H1 (cell line): Measurements from ENCODE around the gene PRRT2. TPM values are rescaled to one million over a fixed set of nuclear protein-coding genes. Genes with fewer than 3 reads are reported as not detected.
A peak's percentile ranks its signal among the peaks of the same experiment; 100 is the strongest.

Source experiments
- CTCF ChIA-PET: fragments of 300-600 bp; sonication (Branson Sonifier 250); formaldehyde crosslinking; loops from one replicate; lab custom pipeline; 2021; ENCODE audit not compliant: partially characterized antibody; lab: Charles Lee
- POLR2A ChIA-PET: fragments of 300-600 bp; sonication (Branson Sonifier 250); formaldehyde crosslinking; loops from one replicate; lab custom pipeline; 2021; ENCODE audit warnings: inconsistent platforms; ENCODE audit not compliant: partially characterized antibody; lab: Charles Lee
- DNase-seq, 2 experiments: peaks; one replicate each; pipeline versions ENCODE4 v3.0.0 to v3.0.0-alpha.2; 2010 to 2022; ENCODE audit warnings: low spot score in 2 of 2, low read depth in 1 of 2, mixed read lengths in 1 of 2
- FAIRE-seq: peaks from 2 replicates; lab custom pipeline; 2011; peaks lifted over from hg19 to GRCh38; lab: Jason Lieb, UNC
- H2AFZ ChIP-seq: 2 replicates; pipeline ENCODE4 v1.8.1; 2012; ENCODE audit warnings: low read length, inconsistent platforms
- H2AK5ac ChIP-seq: 2 replicates; pipeline ENCODE4 v1.6.1; 2013; ENCODE audit warnings: low read depth, low read length
- H2BK120ac ChIP-seq: replicated peaks from 2 replicates; pipeline ENCODE3; 2013; ENCODE audit warnings: low read depth, low read length, inconsistent platforms
- H2BK12ac ChIP-seq: 2 replicates; pipeline ENCODE4 v1.6.1; 2013; ENCODE audit warnings: low read depth, low read length
- H2BK15ac ChIP-seq: 2 replicates; pipeline ENCODE4 v1.6.1; 2013; ENCODE audit warnings: low read length
- H2BK20ac ChIP-seq: 2 replicates; pipeline ENCODE4 v1.6.1; 2013; ENCODE audit warnings: low read length
- H2BK5ac ChIP-seq: 2 replicates; pipeline ENCODE4 v1.6.1; 2013; ENCODE audit warnings: low read depth, low read length
- H3K14ac ChIP-seq: 2 replicates; pipeline ENCODE4 v1.6.1; 2013; ENCODE audit warnings: inconsistent platforms; ENCODE audit not compliant: insufficient read length
- H3K18ac ChIP-seq: 2 replicates; pipeline ENCODE4 v1.6.1; 2013; ENCODE audit warnings: low read length; ENCODE audit errors: extremely low read depth
- H3K23ac ChIP-seq: 2 replicates; pipeline ENCODE4 v1.6.1; 2013; ENCODE audit warnings: inconsistent platforms; ENCODE audit not compliant: insufficient read length
- H3K23me2 ChIP-seq: 2 replicates; pipeline ENCODE4 v1.6.1; 2013; ENCODE audit warnings: low read depth, low read length
- H3K27ac ChIP-seq: 2 replicates; pipeline ENCODE4 v1.6.1; 2011; ENCODE audit warnings: low read depth, low read length, inconsistent platforms
- H3K27me3 ChIP-seq, 4 experiments: replicated peaks in 1 of 4; 1 replicate in 1 of 4; 2 replicates in 3 of 4; pipeline versions ENCODE4 v1.6.1 to v1.8.1; 2011 to 2013; ENCODE audit warnings: low read length in 3 of 4, mild to moderate bottlenecking in 3 of 4, inconsistent platforms in 2 of 4, mixed read lengths in 2 of 4, moderate library complexity in 1 of 4; ENCODE audit not compliant: control insufficient read depth in 3 of 4, insufficient read depth in 3 of 4; ENCODE audit errors: extremely low read depth in 1 of 4
- H3K36me3 ChIP-seq, 4 experiments: 2 replicates each; pipeline versions ENCODE4 v1.6.1 to v1.8.1; 2011 to 2013; ENCODE audit warnings: mild to moderate bottlenecking in 4 of 4, low read length in 3 of 4, moderate library complexity in 2 of 4, control low read depth in 1 of 4, inconsistent platforms in 1 of 4; ENCODE audit not compliant: insufficient read depth in 4 of 4, control insufficient read depth in 2 of 4
- H3K4ac ChIP-seq: replicated peaks from 2 replicates; pipeline ENCODE3; 2013; ENCODE audit warnings: low read length, low read depth, mixed read lengths, inconsistent platforms; ENCODE audit not compliant: insufficient read length
- H3K4me1 ChIP-seq, 4 experiments: replicated peaks in 1 of 4; 1 replicate in 1 of 4; 2 replicates in 3 of 4; pipeline versions ENCODE4 v1.6.1 to v1.8.1; 2011 to 2013; ENCODE audit warnings: low read length in 3 of 4, inconsistent platforms in 2 of 4, mixed read lengths in 1 of 4; ENCODE audit not compliant: insufficient read depth in 4 of 4, control insufficient read depth in 3 of 4
- H3K4me2 ChIP-seq, 2 experiments: 2 replicates each; pipeline versions ENCODE4 v1.6.1 to v1.8.1; 2011 to 2013; ENCODE audit warnings: low read depth in 2 of 2, low read length in 2 of 2, control low read depth in 1 of 2, inconsistent platforms in 1 of 2, mild to moderate bottlenecking in 1 of 2; ENCODE audit not compliant: insufficient read depth in 1 of 2
- H3K4me3 ChIP-seq, 4 experiments: fragments of 200-600, 300-600 bp in 1 of 4; sonication (generic), shearing (Covaris generic), sonication (Bioruptor Twin) in 1 of 4; 2 replicates each; pipeline versions ENCODE4 v1.5.1 to v1.8.1; 2011 to 2016; ENCODE audit warnings: low read length in 4 of 4, low read depth in 3 of 4, control low read depth in 2 of 4, inconsistent platforms in 2 of 4, mild to moderate bottlenecking in 2 of 4, mixed read lengths in 1 of 4, moderate library complexity in 1 of 4; ENCODE audit not compliant: insufficient read depth in 2 of 4; ENCODE audit errors: extremely low read depth in 1 of 4
- H3K56ac ChIP-seq: replicated peaks from 2 replicates; pipeline ENCODE3; 2013; ENCODE audit warnings: low read depth, mild to moderate bottlenecking, mixed read lengths, low read length, inconsistent platforms; ENCODE audit not compliant: insufficient read length
- H3K79me1 ChIP-seq: 2 replicates; pipeline ENCODE4 v1.6.1; 2013; ENCODE audit warnings: low read depth, low read length, control low read depth
- H3K79me2 ChIP-seq, 2 experiments: 2 replicates each; pipeline versions ENCODE4 v1.6.1 to v1.8.1; 2012 to 2013; ENCODE audit warnings: low read length in 2 of 2, mild to moderate bottlenecking in 2 of 2, inconsistent platforms in 1 of 2; ENCODE audit not compliant: insufficient read depth in 2 of 2, control insufficient read depth in 1 of 2
- H3K9ac ChIP-seq, 4 experiments: replicated peaks in 1 of 4; 1 replicate in 1 of 4; 2 replicates in 3 of 4; pipeline versions ENCODE4 v1.6.1 to v1.8.1; 2011 to 2013; ENCODE audit warnings: low read depth in 3 of 4, low read length in 3 of 4, control low read depth in 2 of 4, mild to moderate bottlenecking in 2 of 4, moderate library complexity in 2 of 4, inconsistent platforms in 1 of 4; ENCODE audit errors: extremely low read depth in 1 of 4
- H3K9me3 ChIP-seq, 2 experiments: 2 replicates each; pipeline versions ENCODE4 v1.6.1 to v1.8.1; 2012 to 2013; ENCODE audit warnings: mild to moderate bottlenecking in 2 of 2, moderate library complexity in 2 of 2, control low read depth in 1 of 2, inconsistent platforms in 1 of 2, low read depth in 1 of 2, low read length in 1 of 2, mixed read lengths in 1 of 2; ENCODE audit not compliant: insufficient read depth in 2 of 2
- H4K20me1 ChIP-seq, 2 experiments: replicated peaks in 1 of 2; 2 replicates each; pipeline versions ENCODE3 to v1.8.1; 2011 to 2013; ENCODE audit warnings: inconsistent platforms in 2 of 2, low read length in 2 of 2, mild to moderate bottlenecking in 1 of 2; ENCODE audit not compliant: insufficient read depth in 2 of 2, control insufficient read depth in 1 of 2
- H4K5ac ChIP-seq: 2 replicates; pipeline ENCODE4 v1.6.1; 2013; ENCODE audit warnings: low read length, low read depth, mixed read lengths, inconsistent platforms; ENCODE audit not compliant: insufficient read length
- H4K8ac ChIP-seq: 2 replicates; pipeline ENCODE4 v1.8.0; 2013; ENCODE audit warnings: mild to moderate bottlenecking, moderate library complexity, low read length, inconsistent platforms; ENCODE audit not compliant: insufficient read depth; ENCODE audit errors: extremely low read depth
- H4K91ac ChIP-seq: replicated peaks from 2 replicates; pipeline ENCODE3; 2013; ENCODE audit warnings: low read length, mixed read lengths, inconsistent platforms; ENCODE audit not compliant: insufficient read length
- BACH1 ChIP-seq: IDR thresholded peaks from 2 replicates; pipeline ENCODE4 v1.6.1; 2012; ENCODE audit warnings: low read length, improper control_type of control experiment
- CEBPB ChIP-seq: IDR thresholded peaks from 2 replicates; pipeline ENCODE4 v1.6.1; 2012; ENCODE audit warnings: low read depth, low read length
- CTBP2 ChIP-seq: IDR thresholded peaks from 2 replicates; pipeline ENCODE4 v1.7.0; 2011; ENCODE audit warnings: borderline replicate concordance, mild to moderate bottlenecking, moderate library complexity, mixed read lengths, low read length; ENCODE audit not compliant: insufficient read depth, insufficient read length
- MAX ChIP-seq: IDR thresholded peaks from 2 replicates; pipeline ENCODE4 v1.6.1; 2012; ENCODE audit warnings: inconsistent platforms
- NRF1 ChIP-seq: IDR thresholded peaks from 2 replicates; pipeline ENCODE4 v1.6.1; 2011; ENCODE audit warnings: mild to moderate bottlenecking, low read depth, low read length, improper control_type of control experiment
- RBBP5 ChIP-seq: IDR thresholded peaks from 2 replicates; pipeline ENCODE4 v1.7.1; 2012; ENCODE audit warnings: low read depth, mild to moderate bottlenecking, inconsistent platforms, low read length, moderate library complexity, borderline replicate concordance
- SIRT6 ChIP-seq: IDR thresholded peaks from one replicate; pipeline ENCODE4 v1.7.1; 2012; ENCODE audit warnings: low read length, inconsistent platforms
- SIX5 ChIP-seq: IDR thresholded peaks from 2 replicates; pipeline ENCODE4 v1.6.1; 2011; ENCODE audit warnings: mild to moderate bottlenecking, low read depth, low read length
- TAF1 ChIP-seq: IDR thresholded peaks from 2 replicates; pipeline ENCODE4 v1.6.1; 2011; ENCODE audit warnings: mild to moderate bottlenecking, low read depth, low read length
- WGBS, 2 experiments: shearing (Covaris generic) in 1 of 2; methylation state at CpG; one replicate each; pipeline versions ENCODE4 v1.1.6 to v1.1.7; 2013 to 2015; ENCODE audit warnings: low lambda C conversion rate in 2 of 2, mixed read lengths in 2 of 2, inconsistent platforms in 1 of 2, low coverage in 1 of 2, missing lambda C conversion rate in 1 of 2; ENCODE audit not compliant: insufficient replicate concordance in 2 of 2, insufficient coverage in 1 of 2, insufficient read length in 1 of 2; ENCODE audit errors: extremely low coverage in 1 of 2, missing lambda C conversion rate in 1 of 2; 5-methylcytosine and 5-hydroxymethylcytosine counted together
- polyA plus RNA-seq, 7 experiments: library from polyadenylated mRNA; depleted of rRNA in 3 of 7; stranded (reverse) in 5 of 7; unstranded in 2 of 7; fragments of >200 nt in 5 of 7; fragments of 200-250 nt in 2 of 7; gene quantifications; 1 replicate in 5 of 7; 2 replicates in 1 of 7; 4 replicates in 1 of 7; pipeline versions ENCODE4 v1.2.1 to v1.2.3, GENCODE V29; 2011 to 2013; ENCODE audit warnings: missing spikeins in 2 of 7, mixed read lengths in 2 of 7
- total RNA-seq: library from RNA; stranded (reverse); fragmentation: NEBNext Ultra II Directional; extraction: Animal tissue kit (Norgen Biotek cat#: 25700); gene quantifications from 2 replicates; pipeline ENCODE4 v1.2.1, GENCODE V29; 2021
- TF ChIP-seq, protein P1 (sequence below), 3 experiments: IDR thresholded peaks; 1 replicate in 2 of 3; 2 replicates in 1 of 3; pipeline versions ENCODE4 v1.5.1 to v1.6.1; 2011; ENCODE audit warnings: low read length in 3 of 3, mild to moderate bottlenecking in 3 of 3, inconsistent platforms in 2 of 3, low read depth in 1 of 3, moderate library complexity in 1 of 3; ENCODE audit not compliant: insufficient read depth in 1 of 3; ENCODE audit errors: control extremely low read depth in 1 of 3

Gene PRRT2
- total and polyA plus RNA-seq, 2 of the 8 experiments (the other 6 are each of a cell fraction or from before 2014, with no cell fraction given): 12.8 to 32.6 TPM

DNA sequence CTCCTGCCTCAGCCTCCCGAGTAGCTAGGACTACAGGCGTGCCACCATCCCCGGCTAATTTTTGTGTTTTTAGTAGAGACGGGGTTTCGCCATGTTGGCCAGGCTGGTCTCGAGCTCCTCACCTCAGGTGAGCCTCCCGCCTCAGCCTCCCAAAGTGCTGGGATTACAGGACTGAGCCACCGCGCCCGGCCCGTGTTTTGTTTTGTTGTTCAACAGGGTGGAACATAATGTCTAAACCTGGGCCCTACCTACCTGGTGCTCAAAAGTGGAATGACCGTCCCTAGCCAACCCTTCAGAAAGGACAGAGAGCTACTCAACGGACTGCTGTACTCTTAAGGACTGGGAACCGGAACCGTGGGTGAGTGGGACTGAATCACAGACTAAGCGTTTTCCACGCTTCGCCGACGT, 22.2 kb upstream of the PRRT2 start:
- Histone ChIP-seq H2AFZ (peak overlapping the region; percentile 98), H3K4me1 (peaks cover 3 to 21% (median 6%) of the 10 kb centered on the region in 4 experiments), H2BK5ac (peak overlapping the region; percentile 93), H3K9me3 (no peaks in the 10 kb centered on the region), H3K4me2 (peak overlapping the region; percentile 97 to 100), H2BK120ac (no peak overlapping the region), H3K23me2 (peaks cover 17% of the 10 kb centered on the region), H2AK5ac (peak overlapping the region; percentile 75; the same call in 1 of the 2 replicates), H3K27ac (peak overlapping the region; percentile 67; the same call in 1 of the 2 replicates), H3K56ac (peak overlapping the region; percentile 54), H2BK12ac (peak overlapping the region; percentile 75; the same call in 1 of the 2 replicates), H3K23ac (no peak overlapping the region), H3K4ac (peak overlapping the region; percentile 28), H4K20me1 (peaks cover 2 to 10% of the 10 kb centered on the region in 2 experiments), H4K91ac (peak overlapping the region; percentile 38), H3K18ac (peak overlapping the region; percentile 97), H3K4me3 (peak overlapping the region; percentile 51 to 98 (median 96)), H3K27me3 (no peaks in the 10 kb centered on the region), H2BK15ac (peak overlapping the region; percentile 3; the same call in 1 of the 2 replicates), H2BK20ac (peak overlapping the region; percentile 82; the same call in 1 of the 2 replicates), H3K79me2 (peaks cover 28 to 42% of the 10 kb centered on the region in 2 experiments), H4K5ac (peak overlapping the region; percentile 46), H3K79me1 (peaks cover 9% of the 10 kb centered on the region; the same call in 1 of the 2 replicates), H3K14ac (no peak overlapping the region), H3K36me3 (peaks cover 0 to 8% (median 3%) of the 10 kb centered on the region in 4 experiments; a peak in 5 of 8 replicates), H4K8ac (peak overlapping the region; percentile 81), H3K9ac (peak overlapping the region in 3 of 4 experiments; percentile 49 to 79 (median 71); a peak in 6 of 7 replicates)
- 79% methylated on average over 20 of the region's 20 CpGs; no CpG with 5 or more reads in 1 of the 2 experiments for WGBS, 2 experiments
- no peak for DNase-seq
- FAIRE-seq: no peak
- ChIA-PET POLR2A (interaction anchor here (0.6 to 3.6 kb wide), 31 partner anchors 11 to 302 kb away, joined by 3 to 58 read pairs (median 5); partner anchors contain the start of genes C16orf54, CDIPT, TBX6 and TLCD3B), CTCF (interaction anchor here (0.6 to 2.8 kb wide), 24 partner anchors 9 to 98 kb away, joined by 3 to 23 read pairs (median 4); partner anchors contain the start of genes CDIPT, MAZ, PAGR1 and ZG16)
- TF ChIP-seq CEBPB (no peak), SIX5 (no peak), MAX (no peak), SIRT6 (no peak), CTBP2 (no peak), NRF1 (no peak), BACH1 (no peak), RBBP5 (no peak), TAF1 (no peak)
- TF ChIP-seq, protein P1, sequence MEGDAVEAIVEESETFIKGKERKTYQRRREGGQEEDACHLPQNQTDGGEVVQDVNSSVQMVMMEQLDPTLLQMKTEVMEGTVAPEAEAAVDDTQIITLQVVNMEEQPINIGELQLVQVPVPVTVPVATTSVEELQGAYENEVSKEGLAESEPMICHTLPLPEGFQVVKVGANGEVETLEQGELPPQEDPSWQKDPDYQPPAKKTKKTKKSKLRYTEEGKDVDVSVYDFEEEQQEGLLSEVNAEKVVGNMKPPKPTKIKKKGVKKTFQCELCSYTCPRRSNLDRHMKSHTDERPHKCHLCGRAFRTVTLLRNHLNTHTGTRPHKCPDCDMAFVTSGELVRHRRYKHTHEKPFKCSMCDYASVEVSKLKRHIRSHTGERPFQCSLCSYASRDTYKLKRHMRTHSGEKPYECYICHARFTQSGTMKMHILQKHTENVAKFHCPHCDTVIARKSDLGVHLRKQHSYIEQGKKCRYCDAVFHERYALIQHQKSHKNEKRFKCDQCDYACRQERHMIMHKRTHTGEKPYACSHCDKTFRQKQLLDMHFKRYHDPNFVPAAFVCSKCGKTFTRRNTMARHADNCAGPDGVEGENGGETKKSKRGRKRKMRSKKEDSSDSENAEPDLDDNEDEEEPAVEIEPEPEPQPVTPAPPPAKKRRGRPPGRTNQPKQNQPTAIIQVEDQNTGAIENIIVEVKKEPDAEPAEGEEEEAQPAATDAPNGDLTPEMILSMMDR (IDR thresholded peaks at IDR 0.05; ENCODE audit: control extremely low read depth in 1 of 3, insufficient read depth in 1 of 3, low read depth in 1 of 3, low read length in 3 of 3): no peak
